ENCODE results near the gene PNRC1. TPM values are rescaled to one million over a fixed set of nuclear protein-coding genes. Genes with fewer than 3 reads are reported as not detected.

Gene PNRC1
- total RNA-seq, 2 donors from 2014 or later, result 217 to 297 TPM

- TF ChIP-seq CTCF (IDR thresholded peaks at IDR 0.05), result no peak
- Histone ChIP-seq H3K9me3 (no peaks in the 10 kb centered on the region), H3K27ac (no peak overlapping the region), H3K4me1 (ENCODE audit: control insufficient read depth in 1 of 2, low read depth in 2 of 2) (peaks cover 7 to 20% of the 10 kb centered on the region in 2 donors), H3K27me3 (replicated peaks; ENCODE audit: insufficient read depth) (no peaks in the 10 kb centered on the region), H3K36me3 (no peaks in the 10 kb centered on the region), H3K4me3 (no peak overlapping the region)
- ATAC-seq (ENCODE audit: insufficient number of reproducible peaks, low FRiP score, low read depth) (no peak), DNase-seq (ENCODE audit: low spot score) (no peak)
Measured at GRCh38 chr6:89100114-89100513, 19.6 kb downstream of the PNRC1 start.

- H3K9me3 ChIP-seq, result no peaks in the 10 kb centered on the region
- DNase-seq (ENCODE audit: low spot score), result no peak
- TF ChIP-seq CTCF (IDR thresholded peaks at IDR 0.05), result no peak
- H3K27ac ChIP-seq, result no peak overlapping the region
- H3K36me3 ChIP-seq, result no peaks in the 10 kb centered on the region
- no peak for ATAC-seq (ENCODE audit: insufficient number of reproducible peaks, low FRiP score, low read depth)
- H3K27me3 ChIP-seq (replicated peaks; ENCODE audit: insufficient read depth), result no peaks in the 10 kb centered on the region
- no peak overlapping the region for H3K4me3 ChIP-seq
- peaks cover 2 to 7% of the 10 kb centered on the region in 2 donors for H3K4me1 ChIP-seq (ENCODE audit: control insufficient read depth in 1 of 2, low read depth in 2 of 2)
Measured at GRCh38 chr6:89110284-89110683, 29.7 kb downstream of the PNRC1 start.

- Histone ChIP-seq H3K27me3 (replicated peaks; ENCODE audit: insufficient read depth) (no peaks in the 10 kb centered on the region), H3K4me1 (ENCODE audit: control insufficient read depth in 1 of 2, low read depth in 2 of 2) (peaks cover 2 to 12% of the 10 kb centered on the region in 2 donors), H3K4me3 (no peak overlapping the region), H3K27ac (no peak overlapping the region), H3K36me3 (no peaks in the 10 kb centered on the region), H3K9me3 (no peaks in the 10 kb centered on the region)
- TF ChIP-seq CTCF (IDR thresholded peaks at IDR 0.05), result no peak
- ATAC-seq (ENCODE audit: insufficient number of reproducible peaks, low FRiP score, low read depth), result no peak
- no peak for DNase-seq (ENCODE audit: low spot score)
Measured at GRCh38 chr6:89111933-89112332, 31.4 kb downstream of the PNRC1 start.

- peak overlapping the region; percentile 89 for H3K4me3 ChIP-seq
- DNase-seq (ENCODE audit: low spot score), result no peak
- no peak for TF ChIP-seq CTCF (IDR thresholded peaks at IDR 0.05)
Measured at GRCh38 chr6:89116702-89117101, 36.2 kb downstream of the PNRC1 start.

GRCh38 chr6:89117211-89118108 is 36.9 kb downstream of the PNRC1 start, which contains the start of gene SRSF12:
SRSF12 (minus strand) TSS chr6:89118071; CDS start chr6:89117887, 184 bp downstream.
- H3K9me3 ChIP-seq, result no peaks in the 10 kb centered on the region
- peak within 1 kb of the TSS; percentile 15 to 20 for H3K27ac ChIP-seq
- ATAC-seq (ENCODE audit: insufficient number of reproducible peaks, low FRiP score, low read depth), result no peak
- H3K27me3 ChIP-seq (replicated peaks; ENCODE audit: insufficient read depth), result no peaks in the 10 kb centered on the region
- peaks cover 0 to 17% of the 10 kb centered on the region in 2 donors for H3K4me1 ChIP-seq (ENCODE audit: control insufficient read depth in 1 of 2, low read depth in 2 of 2)
- peak within 1 kb of the TSS; percentile 89 for H3K4me3 ChIP-seq
- no peak for TF ChIP-seq CTCF (IDR thresholded peaks at IDR 0.05)
- DNase-seq (ENCODE audit: low spot score), result no peak
- no peaks in the 10 kb centered on the region for H3K36me3 ChIP-seq

More at GRCh38 chr6:89116702-89117101, 36.2 kb downstream of the PNRC1 start:
- Histone ChIP-seq H3K36me3 (no peaks in the 10 kb centered on the region), H3K27ac (no peak overlapping the region), H3K9me3 (no peaks in the 10 kb centered on the region), H3K27me3 (replicated peaks; ENCODE audit: insufficient read depth) (no peaks in the 10 kb centered on the region), H3K4me1 (ENCODE audit: control insufficient read depth in 1 of 2, low read depth in 2 of 2) (peaks cover 2 to 20% of the 10 kb centered on the region in 2 donors)
- ATAC-seq (ENCODE audit: insufficient number of reproducible peaks, low FRiP score, low read depth), result no peak

All from thoracic aorta (tissue), 2 donors.